GM23338 (cell line): ENCODE measurements around the gene PAMR1.

ENCODE experiments used
- CREB1 ChIP-seq: fragments of 250-450 bp; sonication (Bioruptor Pico); IDR thresholded peaks from 2 replicates; pipeline ENCODE4 v1.5.0; 2020; ENCODE audit warnings: low read depth, mild to moderate bottlenecking, moderate library complexity
- CTCF ChIP-seq, 2 experiments: fragments of 200-600 bp in 1 of 2; sonication (generic) in 1 of 2; conservative IDR thresholded peaks; 2 replicates each; pipeline versions ENCODE4 v1.5.1 to v1.6.1; 2016 to 2017; ENCODE audit warnings: antibody characterized with exemption in 2 of 2, low read depth in 2 of 2, mild to moderate bottlenecking in 2 of 2, moderate library complexity in 1 of 2
- ETS1 ChIP-seq: IDR thresholded peaks from 2 replicates; pipeline ENCODE4 v1.6.1; 2016; ENCODE audit warnings: antibody characterized with exemption
- EZH2 ChIP-seq: fragments of 200-600 bp; sonication (generic); IDR thresholded peaks from one replicate; pipeline ENCODE4 v1.8.0; 2017; ENCODE audit warnings: antibody characterized with exemption, mild to moderate bottlenecking, low read depth; ENCODE audit not compliant: unreplicated experiment
- EZH2phosphoT487 ChIP-seq: fragments of 200-600 bp; sonication (generic); IDR thresholded peaks from one replicate; pipeline ENCODE4 v1.8.1; 2018; ENCODE audit warnings: antibody characterized with exemption; ENCODE audit not compliant: unreplicated experiment
- NANOG ChIP-seq: IDR thresholded peaks from 2 replicates; pipeline ENCODE4 v1.6.1; 2016; ENCODE audit warnings: antibody characterized with exemption, borderline replicate concordance
- POLR2AphosphoS5 ChIP-seq: IDR thresholded peaks from 2 replicates; pipeline ENCODE4 v1.6.1; 2016; ENCODE audit warnings: antibody characterized with exemption, low read depth
- REST ChIP-seq: IDR thresholded peaks from one replicate; pipeline ENCODE4 v1.6.1; 2018; ENCODE audit warnings: antibody characterized with exemption; ENCODE audit not compliant: unreplicated experiment
- ZNF114 ChIP-seq: fragments of 250-450 bp; sonication (Bioruptor Pico); IDR thresholded peaks from 2 replicates; pipeline ENCODE4 v1.5.0; 2020; ENCODE audit warnings: mild to moderate bottlenecking, moderate library complexity

- TF ChIP-seq EZH2: no peak
- TF ChIP-seq CTCF (conservative IDR thresholded peaks at IDR 0.05; ENCODE audit: low read depth in 2 of 2): no peak
- TF ChIP-seq REST: no peak
- no peak for TF ChIP-seq CREB1
- no peak for TF ChIP-seq POLR2AphosphoS5
- no peak for TF ChIP-seq EZH2phosphoT487
- TF ChIP-seq ETS1: no peak
- TF ChIP-seq NANOG: no peak
- no peak for TF ChIP-seq ZNF114 (CRISPR knock-in tag)
Observed at GRCh38 chr11:35523861-35524260, 1.6 kb downstream of the PAMR1 start.
